Measurements from ENCODE around the gene SNAI1.

The SNAI1 gene

DNA sequence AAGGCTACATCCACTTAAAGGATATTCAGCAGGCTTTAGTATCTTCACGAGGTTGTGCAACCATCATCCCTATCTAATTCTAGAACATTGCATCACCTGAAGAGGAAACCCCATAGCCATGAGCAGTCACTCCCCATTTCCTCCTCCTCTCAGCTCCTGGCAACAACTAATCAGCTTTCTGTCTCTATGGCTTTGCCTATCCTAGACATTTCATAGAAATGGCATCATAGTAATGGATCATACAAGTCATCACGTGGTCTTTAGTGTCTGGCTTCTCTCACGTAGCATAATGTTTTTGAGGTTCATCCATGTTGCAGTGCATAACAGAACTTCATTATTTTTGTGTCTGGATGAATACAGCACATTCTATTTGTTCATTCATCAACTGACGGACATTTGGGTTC is 20.5 kb downstream of the SNAI1 start:
- H3K27ac ChIP-seq (ENCODE audit: low read length, poor library complexity, severe bottlenecking) = no peak overlapping the region
- no peak overlapping the region for H2AFZ ChIP-seq (ENCODE audit: low read depth, low read length)
- H3K4me3 ChIP-seq (ENCODE audit: insufficient read depth in 1 of 2, low read depth in 1 of 2, low read length in 2 of 2) = no peak overlapping the region
- H2BK5ac ChIP-seq (ENCODE audit: low read depth, low read length, poor library complexity, severe bottlenecking) = no peak overlapping the region
- no peak overlapping the region for H3K9ac ChIP-seq (ENCODE audit: low read length)
- no peak overlapping the region for H2BK15ac ChIP-seq (ENCODE audit: low read depth, poor library complexity, severe bottlenecking)
- no peak overlapping the region for H3K18ac ChIP-seq (ENCODE audit: low read depth in 1 of 2, low read length in 2 of 2)
- 72% methylated on average over 4 of the region's 4 CpGs for WGBS
- H3K14ac ChIP-seq (ENCODE audit: low read length in 2 of 2) = no peak overlapping the region
- no peaks in the 10 kb centered on the region for H3K36me3 ChIP-seq (ENCODE audit: control insufficient read depth in 1 of 2, insufficient read depth in 2 of 2, low read depth in 1 of 2, low read length in 2 of 2)
- H2BK12ac ChIP-seq (ENCODE audit: low read length in 2 of 2) = no peak overlapping the region
- no peak overlapping the region for H2AK5ac ChIP-seq (ENCODE audit: low read length, severe bottlenecking)
- H3K27me3 ChIP-seq (ENCODE audit: control insufficient read depth in 1 of 2, insufficient read depth in 1 of 2, low read length in 2 of 2) = no peaks in the 10 kb centered on the region
- H2BK120ac ChIP-seq (ENCODE audit: low read depth, low read length) = no peak overlapping the region
- no peak overlapping the region for H3K4ac ChIP-seq (ENCODE audit: low read depth in 1 of 2, low read length in 2 of 2)
- no peak overlapping the region for H3K4me2 ChIP-seq (ENCODE audit: low read length, poor library complexity, severe bottlenecking)
- no peak overlapping the region for H4K91ac ChIP-seq (ENCODE audit: low read length)
- no peaks in the 10 kb centered on the region for H3K79me1 ChIP-seq (replicated peaks; ENCODE audit: low read length, poor library complexity, severe bottlenecking)
- peak; percentile 93 for DNase-seq
- H4K8ac ChIP-seq (ENCODE audit: low read length) = no peak overlapping the region
- H3K23ac ChIP-seq (ENCODE audit: low read length in 2 of 2) = no peak overlapping the region
- H3K4me1 ChIP-seq (ENCODE audit: control insufficient read depth, insufficient read depth, low read depth, low read length) = peaks cover 11% of the 10 kb centered on the region
- H3K9me3 ChIP-seq (ENCODE audit: control insufficient read depth, low read length) = no peaks in the 10 kb centered on the region

DNA sequence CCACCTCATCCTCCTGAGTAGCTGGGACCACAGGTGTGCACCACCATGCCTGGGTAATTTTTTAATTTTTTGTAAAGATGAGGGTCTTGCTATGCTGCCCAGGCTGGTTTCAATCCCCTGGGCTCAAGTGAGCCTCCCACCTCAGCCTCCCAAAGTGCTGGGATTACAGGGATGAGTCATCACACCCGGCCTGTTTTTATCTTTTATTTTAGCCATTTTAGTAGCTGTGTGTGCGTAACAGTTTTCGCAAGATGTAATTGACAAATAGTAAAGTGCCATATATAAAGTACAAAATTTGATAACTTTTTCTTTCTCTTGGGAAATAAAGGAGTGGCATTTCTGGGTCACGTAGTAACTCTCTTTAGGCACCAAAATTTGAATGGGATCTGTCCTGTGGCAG is 21.4 kb downstream of the SNAI1 start:
- H3K9ac ChIP-seq (ENCODE audit: low read length) = no peak overlapping the region
- H2AFZ ChIP-seq (ENCODE audit: low read depth, low read length) = no peak overlapping the region
- H3K36me3 ChIP-seq (ENCODE audit: control insufficient read depth in 1 of 2, insufficient read depth in 2 of 2, low read depth in 1 of 2, low read length in 2 of 2) = no peaks in the 10 kb centered on the region
- H3K4me1 ChIP-seq (ENCODE audit: control insufficient read depth, insufficient read depth, low read depth, low read length) = peaks cover 12% of the 10 kb centered on the region
- H3K18ac ChIP-seq (ENCODE audit: low read depth in 1 of 2, low read length in 2 of 2) = no peak overlapping the region
- H3K14ac ChIP-seq (ENCODE audit: low read length in 2 of 2) = no peak overlapping the region
- no peaks in the 10 kb centered on the region for H3K9me3 ChIP-seq (ENCODE audit: control insufficient read depth, low read length)
- H3K4me3 ChIP-seq (ENCODE audit: insufficient read depth in 1 of 2, low read depth in 1 of 2, low read length in 2 of 2) = no peak overlapping the region
- WGBS = 91% methylated on average over 1 of the region's 4 CpGs
- no peak overlapping the region for H3K4me2 ChIP-seq (ENCODE audit: low read length, poor library complexity, severe bottlenecking)
- DNase-seq = no peak
- no peak overlapping the region for H2BK120ac ChIP-seq (ENCODE audit: low read depth, low read length)
- H3K23ac ChIP-seq (ENCODE audit: low read length in 2 of 2) = no peak overlapping the region
- H3K27ac ChIP-seq (ENCODE audit: low read length, poor library complexity, severe bottlenecking) = no peak overlapping the region
- no peaks in the 10 kb centered on the region for H3K27me3 ChIP-seq (ENCODE audit: control insufficient read depth in 1 of 2, insufficient read depth in 1 of 2, low read length in 2 of 2)
- no peak overlapping the region for H4K8ac ChIP-seq (ENCODE audit: low read length)
- H3K4ac ChIP-seq (ENCODE audit: low read depth in 1 of 2, low read length in 2 of 2) = no peak overlapping the region
- no peak overlapping the region for H4K91ac ChIP-seq (ENCODE audit: low read length)
- H2AK5ac ChIP-seq (ENCODE audit: low read length, severe bottlenecking) = no peak overlapping the region
- no peaks in the 10 kb centered on the region for H3K79me1 ChIP-seq (replicated peaks; ENCODE audit: low read length, poor library complexity, severe bottlenecking)
- no peak overlapping the region for H2BK12ac ChIP-seq (ENCODE audit: low read length in 2 of 2)
- no peak overlapping the region for H2BK5ac ChIP-seq (ENCODE audit: low read depth, low read length, poor library complexity, severe bottlenecking)
- H2BK15ac ChIP-seq (ENCODE audit: low read depth, poor library complexity, severe bottlenecking) = no peak overlapping the region

DNA sequence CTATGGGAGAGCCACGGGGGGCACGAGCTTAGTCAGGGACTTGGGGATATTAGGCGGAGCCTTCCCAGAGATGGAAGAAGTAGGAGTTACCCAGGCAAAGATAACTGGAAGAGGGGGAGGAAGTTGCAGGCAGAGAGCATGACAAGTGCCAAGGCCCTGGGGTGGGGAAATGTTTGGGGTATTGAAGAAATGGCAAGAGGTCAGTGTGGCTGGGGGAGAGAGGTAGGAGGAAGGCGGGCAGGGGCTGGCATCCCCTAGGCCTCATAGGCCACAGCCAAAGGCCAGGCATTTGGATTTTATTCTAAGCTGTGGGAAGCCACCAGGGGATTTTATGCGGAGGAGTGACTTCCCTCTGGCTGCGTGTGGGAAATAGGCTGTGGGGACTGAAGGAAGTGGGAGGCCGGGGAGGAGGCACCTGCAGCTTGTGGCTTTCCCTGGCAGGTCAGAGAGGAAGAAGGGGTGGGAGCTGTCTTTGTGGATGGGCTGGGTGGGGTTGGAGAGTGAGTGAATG is 22.7 kb downstream of the SNAI1 start:
- WGBS = 92% methylated on average over 7 of the region's 7 CpGs
- H3K4me3 ChIP-seq (ENCODE audit: insufficient read depth in 1 of 2, low read depth in 1 of 2, low read length in 2 of 2) = no peak overlapping the region

DNA sequence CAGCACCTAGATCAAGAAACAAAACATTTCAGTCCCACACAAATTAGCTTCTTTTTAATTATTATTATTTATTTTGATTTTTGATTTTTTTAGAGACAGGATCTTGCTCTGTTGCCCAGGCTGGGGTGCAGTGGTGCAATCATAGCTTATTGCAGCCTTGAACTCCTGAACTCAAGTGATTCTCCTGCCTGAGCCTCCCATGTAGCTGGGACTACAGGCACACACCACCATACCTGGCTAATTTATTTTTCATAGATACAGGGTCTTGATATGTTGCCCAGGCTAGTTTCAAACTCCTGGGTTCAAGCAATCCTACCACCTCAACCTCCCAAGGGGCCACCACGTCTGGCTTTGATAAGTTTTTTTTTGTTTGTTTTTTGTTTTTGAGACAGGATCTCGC is 24.6 kb downstream of the SNAI1 start:
- Histone ChIP-seq H2BK15ac (ENCODE audit: low read depth, poor library complexity, severe bottlenecking) (no peak overlapping the region), H2BK120ac (ENCODE audit: low read depth, low read length) (no peak overlapping the region), H2AK5ac (ENCODE audit: low read length, severe bottlenecking) (no peak overlapping the region), H3K4me2 (ENCODE audit: low read length, poor library complexity, severe bottlenecking) (no peak overlapping the region), H3K79me1 (replicated peaks; ENCODE audit: low read length, poor library complexity, severe bottlenecking) (no peaks in the 10 kb centered on the region), H3K9ac (ENCODE audit: low read length) (no peak overlapping the region), H2BK12ac (ENCODE audit: low read length in 2 of 2) (no peak overlapping the region), H4K8ac (ENCODE audit: low read length) (no peak overlapping the region), H3K4ac (ENCODE audit: low read depth in 1 of 2, low read length in 2 of 2) (no peak overlapping the region), H3K9me3 (ENCODE audit: control insufficient read depth, low read length) (no peaks in the 10 kb centered on the region), H4K91ac (ENCODE audit: low read length) (no peak overlapping the region), H3K27ac (ENCODE audit: low read length, poor library complexity, severe bottlenecking) (no peak overlapping the region), H3K4me1 (ENCODE audit: control insufficient read depth, insufficient read depth, low read depth, low read length) (peaks cover 11% of the 10 kb centered on the region), H3K36me3 (ENCODE audit: control insufficient read depth in 1 of 2, insufficient read depth in 2 of 2, low read depth in 1 of 2, low read length in 2 of 2) (no peaks in the 10 kb centered on the region), H2AFZ (ENCODE audit: low read depth, low read length) (no peak overlapping the region), H2BK5ac (ENCODE audit: low read depth, low read length, poor library complexity, severe bottlenecking) (no peak overlapping the region), H3K23ac (ENCODE audit: low read length in 2 of 2) (no peak overlapping the region), H3K14ac (ENCODE audit: low read length in 2 of 2) (no peak overlapping the region), H3K18ac (ENCODE audit: low read depth in 1 of 2, low read length in 2 of 2) (no peak overlapping the region), H3K27me3 (ENCODE audit: control insufficient read depth in 1 of 2, insufficient read depth in 1 of 2, low read length in 2 of 2) (peaks cover 7 to 12% of the 10 kb centered on the region in 2 experiments), H3K4me3 (ENCODE audit: insufficient read depth in 1 of 2, low read depth in 1 of 2, low read length in 2 of 2) (no peak overlapping the region)
- DNase-seq = no peak
- WGBS = 78% methylated on average over 2 of the region's 2 CpGs

More for the DNA sequence above, 22.7 kb downstream of the SNAI1 start:
- Histone ChIP-seq H2BK120ac (ENCODE audit: low read depth, low read length) (no peak overlapping the region), H3K9ac (ENCODE audit: low read length) (no peak overlapping the region), H2AK5ac (ENCODE audit: low read length, severe bottlenecking) (no peak overlapping the region), H3K79me1 (replicated peaks; ENCODE audit: low read length, poor library complexity, severe bottlenecking) (no peaks in the 10 kb centered on the region), H2BK15ac (ENCODE audit: low read depth, poor library complexity, severe bottlenecking) (no peak overlapping the region), H3K27ac (ENCODE audit: low read length, poor library complexity, severe bottlenecking) (no peak overlapping the region), H3K14ac (ENCODE audit: low read length in 2 of 2) (no peak overlapping the region), H3K4ac (ENCODE audit: low read depth in 1 of 2, low read length in 2 of 2) (no peak overlapping the region), H3K36me3 (ENCODE audit: control insufficient read depth in 1 of 2, insufficient read depth in 2 of 2, low read depth in 1 of 2, low read length in 2 of 2) (no peaks in the 10 kb centered on the region), H4K91ac (ENCODE audit: low read length) (no peak overlapping the region), H2AFZ (ENCODE audit: low read depth, low read length) (no peak overlapping the region), H2BK5ac (ENCODE audit: low read depth, low read length, poor library complexity, severe bottlenecking) (no peak overlapping the region), H3K4me1 (ENCODE audit: control insufficient read depth, insufficient read depth, low read depth, low read length) (peaks cover 18% of the 10 kb centered on the region), H3K9me3 (ENCODE audit: control insufficient read depth, low read length) (no peaks in the 10 kb centered on the region), H2BK12ac (ENCODE audit: low read length in 2 of 2) (peak overlapping the region in 1 of 2 experiments; percentile 21), H4K8ac (ENCODE audit: low read length) (no peak overlapping the region), H3K23ac (ENCODE audit: low read length in 2 of 2) (no peak overlapping the region), H3K18ac (ENCODE audit: low read depth in 1 of 2, low read length in 2 of 2) (no peak overlapping the region), H3K27me3 (ENCODE audit: control insufficient read depth in 1 of 2, insufficient read depth in 1 of 2, low read length in 2 of 2) (peaks cover 5 to 8% of the 10 kb centered on the region in 2 experiments), H3K4me2 (ENCODE audit: low read length, poor library complexity, severe bottlenecking) (no peak overlapping the region)
- DNase-seq = no peak

All from mesenchymal stem cell (in vitro differentiated cells and primary cell).